HepG2 (cell line): Measurements from ENCODE around the gene C6orf132. TPM values are rescaled to one million over a fixed set of nuclear protein-coding genes. Genes with fewer than 3 reads are reported as not detected.

Experiments
- CBFB ChIP-seq: sonication (generic); formaldehyde crosslinking; IDR thresholded peaks from 2 replicates; pipeline ENCODE4 v1.4.0; 2020; ENCODE audit warnings: missing genetic modification reagents
- FOSL2 ChIP-seq: sonication (generic); formaldehyde crosslinking; IDR thresholded peaks from 2 replicates; pipeline ENCODE4 v1.4.0; 2020; ENCODE audit warnings: missing genetic modification reagents
- HMG20A ChIP-seq: IDR thresholded peaks from 2 replicates; pipeline ENCODE4 v1.6.1; 2016; ENCODE audit warnings: borderline replicate concordance
- HOXA7 ChIP-seq: sonication (generic); formaldehyde crosslinking; IDR thresholded peaks from 2 replicates; pipeline ENCODE4 v1.8.1; 2022; ENCODE audit warnings: mild to moderate bottlenecking, missing genetic modification reagents, moderate library complexity
- RFXAP ChIP-seq: sonication (generic); formaldehyde crosslinking; IDR thresholded peaks from 2 replicates; pipeline ENCODE4 v1.4.0; 2020; ENCODE audit warnings: missing genetic modification reagents, borderline replicate concordance
- ZBTB8A ChIP-seq: sonication (generic); formaldehyde crosslinking; IDR thresholded peaks from 2 replicates; pipeline ENCODE4 v1.4.0; 2020; ENCODE audit warnings: mild to moderate bottlenecking, low read depth, missing genetic modification reagents, borderline replicate concordance
- ZFP36L2 ChIP-seq: sonication (generic); formaldehyde crosslinking; IDR thresholded peaks from 2 replicates; pipeline ENCODE4 v1.4.0; 2020; ENCODE audit warnings: missing genetic modification reagents
- ZNF577 ChIP-seq: sonication (generic); formaldehyde crosslinking; IDR thresholded peaks from 2 replicates; pipeline ENCODE4 v1.4.0; 2020; ENCODE audit warnings: mild to moderate bottlenecking, low read depth, missing genetic modification reagents, borderline replicate concordance
- ZNF670 ChIP-seq: sonication (generic); formaldehyde crosslinking; IDR thresholded peaks from 2 replicates; pipeline ENCODE4 v1.8.0; 2022; ENCODE audit warnings: mild to moderate bottlenecking, missing genetic modification reagents, borderline replicate concordance
- polyA plus RNA-seq, 8 experiments: library from polyadenylated mRNA; depleted of rRNA in 3 of 8; stranded (reverse) in 7 of 8; unstranded in 1 of 8; fragments of >200 nt; fragmentation: Illumina TruSeq in 4 of 8; extraction: Trizol in 4 of 8; gene quantifications; 2 replicates each; pipeline versions ENCODE4 v1.2.1 to v1.2.3, GENCODE V29; 2011 to 2016; ENCODE audit warnings: low read depth in 4 of 8, missing spikeins in 1 of 8, mixed read lengths in 1 of 8; ENCODE audit not compliant: insufficient read depth in 1 of 8
- total RNA-seq, 5 experiments: library from RNA; depleted of rRNA; stranded (reverse); fragments of >200 nt; fragmentation: Illumina TruSeq; extraction: Trizol; gene quantifications; 2 replicates each; pipeline ENCODE4 v1.2.3, GENCODE V29; 2016; ENCODE audit warnings: low read depth in 1 of 5
- TF ChIP-seq, protein P1 (sequence below): sonication (generic); formaldehyde crosslinking; IDR thresholded peaks from 2 replicates; pipeline ENCODE4 v1.4.0; 2020; ENCODE audit warnings: missing genetic modification reagents
- TF ChIP-seq, protein P2 (sequence below): IDR thresholded peaks from 2 replicates; pipeline ENCODE4 v1.6.1; 2016; ENCODE audit warnings: low read depth, borderline replicate concordance
- TF ChIP-seq, protein P3 (sequence below): sonication (generic); formaldehyde crosslinking; IDR thresholded peaks from 2 replicates; pipeline ENCODE4 v1.4.0; 2020; ENCODE audit warnings: mild to moderate bottlenecking, missing genetic modification reagents
- TF ChIP-seq, protein P4 (sequence below): sonication (generic); formaldehyde crosslinking; IDR thresholded peaks from 2 replicates; pipeline ENCODE4 v1.4.0; 2020; ENCODE audit warnings: missing genetic modification reagents, mild to moderate bottlenecking, borderline replicate concordance
- TF ChIP-seq, protein P5 (sequence below): sonication (generic); formaldehyde crosslinking; IDR thresholded peaks from 2 replicates; pipeline ENCODE4 v1.4.0; 2020; ENCODE audit warnings: mild to moderate bottlenecking, low read depth, missing genetic modification reagents

C6orf132 gene
- total and polyA plus RNA-seq, 2 of the 13 experiments (the other 11 are each of a cell fraction or from before 2014, with no cell fraction given), result 0.78 to 3.0 TPM

DNA sequence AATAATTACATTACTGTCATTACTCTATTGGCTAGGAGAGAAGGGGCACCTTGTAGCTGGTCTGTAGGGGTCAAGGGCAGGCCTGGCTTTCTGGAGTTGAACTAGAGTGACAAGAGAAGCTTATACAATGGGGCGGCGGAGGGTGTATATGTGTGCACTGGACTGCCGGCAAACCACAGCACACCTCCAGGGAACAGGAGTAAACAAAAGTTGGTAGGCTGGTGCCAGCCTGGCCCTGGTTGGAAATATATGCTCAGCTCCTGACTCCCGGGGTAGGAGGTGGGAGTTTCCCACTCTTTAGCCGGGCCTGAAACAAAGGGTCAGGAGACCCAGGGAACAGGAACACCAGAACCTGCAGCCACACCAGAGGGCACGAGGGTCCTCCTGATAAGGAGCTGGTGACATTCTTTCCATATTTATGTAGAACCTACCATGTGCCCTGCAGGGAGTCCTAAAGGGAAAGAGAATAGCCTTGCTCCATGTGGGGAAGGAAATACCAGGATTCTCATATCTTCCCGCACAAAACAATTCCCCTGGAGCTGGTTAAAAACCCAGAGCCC, 5.1 kb downstream of the C6orf132 start (continued):
- no peak for TF ChIP-seq ZNF670
- TF ChIP-seq RFXAP, result no peak
- TF ChIP-seq, protein P1, sequence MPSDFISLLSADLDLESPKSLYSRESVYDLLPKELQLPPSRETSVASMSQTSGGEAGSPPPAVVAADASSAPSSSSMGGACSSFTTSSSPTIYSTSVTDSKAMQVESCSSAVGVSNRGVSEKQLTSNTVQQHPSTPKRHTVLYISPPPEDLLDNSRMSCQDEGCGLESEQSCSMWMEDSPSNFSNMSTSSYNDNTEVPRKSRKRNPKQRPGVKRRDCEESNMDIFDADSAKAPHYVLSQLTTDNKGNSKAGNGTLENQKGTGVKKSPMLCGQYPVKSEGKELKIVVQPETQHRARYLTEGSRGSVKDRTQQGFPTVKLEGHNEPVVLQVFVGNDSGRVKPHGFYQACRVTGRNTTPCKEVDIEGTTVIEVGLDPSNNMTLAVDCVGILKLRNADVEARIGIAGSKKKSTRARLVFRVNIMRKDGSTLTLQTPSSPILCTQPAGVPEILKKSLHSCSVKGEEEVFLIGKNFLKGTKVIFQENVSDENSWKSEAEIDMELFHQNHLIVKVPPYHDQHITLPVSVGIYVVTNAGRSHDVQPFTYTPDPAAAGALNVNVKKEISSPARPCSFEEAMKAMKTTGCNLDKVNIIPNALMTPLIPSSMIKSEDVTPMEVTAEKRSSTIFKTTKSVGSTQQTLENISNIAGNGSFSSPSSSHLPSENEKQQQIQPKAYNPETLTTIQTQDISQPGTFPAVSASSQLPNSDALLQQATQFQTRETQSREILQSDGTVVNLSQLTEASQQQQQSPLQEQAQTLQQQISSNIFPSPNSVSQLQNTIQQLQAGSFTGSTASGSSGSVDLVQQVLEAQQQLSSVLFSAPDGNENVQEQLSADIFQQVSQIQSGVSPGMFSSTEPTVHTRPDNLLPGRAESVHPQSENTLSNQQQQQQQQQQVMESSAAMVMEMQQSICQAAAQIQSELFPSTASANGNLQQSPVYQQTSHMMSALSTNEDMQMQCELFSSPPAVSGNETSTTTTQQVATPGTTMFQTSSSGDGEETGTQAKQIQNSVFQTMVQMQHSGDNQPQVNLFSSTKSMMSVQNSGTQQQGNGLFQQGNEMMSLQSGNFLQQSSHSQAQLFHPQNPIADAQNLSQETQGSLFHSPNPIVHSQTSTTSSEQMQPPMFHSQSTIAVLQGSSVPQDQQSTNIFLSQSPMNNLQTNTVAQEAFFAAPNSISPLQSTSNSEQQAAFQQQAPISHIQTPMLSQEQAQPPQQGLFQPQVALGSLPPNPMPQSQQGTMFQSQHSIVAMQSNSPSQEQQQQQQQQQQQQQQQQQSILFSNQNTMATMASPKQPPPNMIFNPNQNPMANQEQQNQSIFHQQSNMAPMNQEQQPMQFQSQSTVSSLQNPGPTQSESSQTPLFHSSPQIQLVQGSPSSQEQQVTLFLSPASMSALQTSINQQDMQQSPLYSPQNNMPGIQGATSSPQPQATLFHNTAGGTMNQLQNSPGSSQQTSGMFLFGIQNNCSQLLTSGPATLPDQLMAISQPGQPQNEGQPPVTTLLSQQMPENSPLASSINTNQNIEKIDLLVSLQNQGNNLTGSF (CRISPR knock-in tag), result no peak
- TF ChIP-seq, protein P2, sequence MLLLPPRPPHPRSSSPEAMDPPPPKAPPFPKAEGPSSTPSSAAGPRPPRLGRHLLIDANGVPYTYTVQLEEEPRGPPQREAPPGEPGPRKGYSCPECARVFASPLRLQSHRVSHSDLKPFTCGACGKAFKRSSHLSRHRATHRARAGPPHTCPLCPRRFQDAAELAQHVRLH (CRISPR knock-in tag), result no peak
- TF ChIP-seq, protein P3, sequence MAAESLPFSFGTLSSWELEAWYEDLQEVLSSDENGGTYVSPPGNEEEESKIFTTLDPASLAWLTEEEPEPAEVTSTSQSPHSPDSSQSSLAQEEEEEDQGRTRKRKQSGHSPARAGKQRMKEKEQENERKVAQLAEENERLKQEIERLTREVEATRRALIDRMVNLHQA (CRISPR knock-in tag), result no peak
- peak; percentile 60; the same call in 1 of the 2 replicates for TF ChIP-seq HMG20A (CRISPR knock-in tag)
- no peak for TF ChIP-seq HOXA7 (CRISPR knock-in tag)
- TF ChIP-seq ZBTB8A (CRISPR knock-in tag), result no peak
- TF ChIP-seq CBFB (CRISPR knock-in tag), result no peak
- peak; percentile 3; the same call in 1 of the 2 replicates for TF ChIP-seq FOSL2 (CRISPR knock-in tag)
- TF ChIP-seq ZFP36L2 (CRISPR knock-in tag), result no peak
- TF ChIP-seq ZNF577 (CRISPR knock-in tag), result no peak
- TF ChIP-seq, protein P4, sequence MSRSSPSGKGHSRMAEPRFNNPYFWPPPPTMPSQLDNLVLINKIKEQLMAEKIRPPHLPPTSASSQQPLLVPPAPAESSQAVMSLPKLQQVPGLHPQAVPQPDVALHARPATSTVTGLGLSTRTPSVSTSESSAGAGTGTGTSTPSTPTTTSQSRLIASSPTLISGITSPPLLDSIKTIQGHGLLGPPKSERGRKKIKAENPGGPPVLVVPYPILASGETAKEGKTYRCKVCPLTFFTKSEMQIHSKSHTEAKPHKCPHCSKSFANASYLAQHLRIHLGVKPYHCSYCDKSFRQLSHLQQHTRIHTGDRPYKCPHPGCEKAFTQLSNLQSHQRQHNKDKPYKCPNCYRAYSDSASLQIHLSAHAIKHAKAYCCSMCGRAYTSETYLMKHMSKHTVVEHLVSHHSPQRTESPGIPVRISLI (CRISPR knock-in tag), result no peak
- TF ChIP-seq, protein P5, sequence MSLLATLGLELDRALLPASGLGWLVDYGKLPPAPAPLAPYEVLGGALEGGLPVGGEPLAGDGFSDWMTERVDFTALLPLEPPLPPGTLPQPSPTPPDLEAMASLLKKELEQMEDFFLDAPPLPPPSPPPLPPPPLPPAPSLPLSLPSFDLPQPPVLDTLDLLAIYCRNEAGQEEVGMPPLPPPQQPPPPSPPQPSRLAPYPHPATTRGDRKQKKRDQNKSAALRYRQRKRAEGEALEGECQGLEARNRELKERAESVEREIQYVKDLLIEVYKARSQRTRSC, result no peak
